Measurements from ENCODE around the gene AP1B1. TPM values are rescaled to one million over a fixed set of nuclear protein-coding genes. Genes with fewer than 3 reads are reported as not detected.
"Not testable (repeated sequence)": the region's sequence is repeated elsewhere in the genome, so short reads cannot be mapped to it uniquely, and the experiment has no call there.

The AP1B1 gene
- total RNA-seq, 1 donor from 2014 or later = 77.9 TPM

GRCh38 chr22:29380856-29381255 lies 7.5 kb downstream of the AP1B1 start:
- H3K27ac Mint-ChIP-seq (ENCODE audit: unreplicated experiment) = peak overlapping the region; percentile 1
- no peak for DNase-seq
- no peak overlapping the region for H3K4me3 Mint-ChIP-seq (ENCODE audit: unreplicated experiment)
- H3K9me3 Mint-ChIP-seq (ENCODE audit: unreplicated experiment) = peaks cover 6% of the 10 kb centered on the region
- H3K4me1 Mint-ChIP-seq (ENCODE audit: low read depth, unreplicated experiment) = peaks cover 11% of the 10 kb centered on the region
- no peak for TF ChIP-seq CTCF (IDR thresholded peaks at IDR 0.05; ENCODE audit: partially characterized antibody, unreplicated experiment)
- peaks cover 6% of the 10 kb centered on the region for H3K36me3 Mint-ChIP-seq (ENCODE audit: unreplicated experiment)
- peaks cover 5% of the 10 kb centered on the region for H3K27me3 Mint-ChIP-seq (ENCODE audit: unreplicated experiment)

GRCh38 chr22:29380032-29380781 lies 8.2 kb downstream of the AP1B1 start:
- H3K27me3 Mint-ChIP-seq (ENCODE audit: unreplicated experiment) = peaks cover 5% of the 10 kb centered on the region
- no peak for TF ChIP-seq CTCF (IDR thresholded peaks at IDR 0.05; ENCODE audit: partially characterized antibody, unreplicated experiment)
- DNase-seq = no peak
- H3K4me3 Mint-ChIP-seq (ENCODE audit: unreplicated experiment) = no peak overlapping the region
- peak overlapping the region; percentile 1 for H3K27ac Mint-ChIP-seq (ENCODE audit: unreplicated experiment)
- peaks cover 6% of the 10 kb centered on the region for H3K9me3 Mint-ChIP-seq (ENCODE audit: unreplicated experiment)
- peaks cover 8% of the 10 kb centered on the region for H3K36me3 Mint-ChIP-seq (ENCODE audit: unreplicated experiment)
- H3K4me1 Mint-ChIP-seq (ENCODE audit: low read depth, unreplicated experiment) = peaks cover 14% of the 10 kb centered on the region

- Mint-ChIP-seq H3K9me3 (ENCODE audit: unreplicated experiment) (peaks cover 6% of the 10 kb centered on the region), H3K4me3 (ENCODE audit: unreplicated experiment) (no peak overlapping the region), H3K27me3 (ENCODE audit: unreplicated experiment) (peaks cover 3% of the 10 kb centered on the region), H3K4me1 (ENCODE audit: low read depth, unreplicated experiment) (peaks cover 14% of the 10 kb centered on the region), H3K27ac (ENCODE audit: unreplicated experiment) (no peak overlapping the region), H3K36me3 (ENCODE audit: unreplicated experiment) (peaks cover 8% of the 10 kb centered on the region)
- TF ChIP-seq CTCF (IDR thresholded peaks at IDR 0.05; ENCODE audit: partially characterized antibody, unreplicated experiment) = no peak
- DNase-seq = no peak
Measured at GRCh38 chr22:29379258-29379657, 9.1 kb downstream of the AP1B1 start.

GRCh38 chr22:29377979-29378378 lies 10.4 kb downstream of the AP1B1 start:
- H3K27me3 Mint-ChIP-seq (ENCODE audit: unreplicated experiment) = peaks cover 3% of the 10 kb centered on the region
- no peak overlapping the region for H3K4me3 Mint-ChIP-seq (ENCODE audit: unreplicated experiment)
- peaks cover 6% of the 10 kb centered on the region for H3K9me3 Mint-ChIP-seq (ENCODE audit: unreplicated experiment)
- H3K36me3 Mint-ChIP-seq (ENCODE audit: unreplicated experiment) = peaks cover 8% of the 10 kb centered on the region
- TF ChIP-seq CTCF (IDR thresholded peaks at IDR 0.05; ENCODE audit: partially characterized antibody, unreplicated experiment) = no peak
- no peak for DNase-seq
- no peak overlapping the region for H3K27ac Mint-ChIP-seq (ENCODE audit: unreplicated experiment)
- H3K4me1 Mint-ChIP-seq (ENCODE audit: low read depth, unreplicated experiment) = peaks cover 14% of the 10 kb centered on the region

GRCh38 chr22:29376705-29377104 lies 11.7 kb downstream of the AP1B1 start:
- H3K27ac Mint-ChIP-seq (ENCODE audit: unreplicated experiment) = not testable (repeated sequence)
- peaks cover 11% of the 10 kb centered on the region for H3K4me1 Mint-ChIP-seq (ENCODE audit: low read depth, unreplicated experiment)

More at GRCh38 chr22:29376705-29377104, 11.7 kb downstream of the AP1B1 start:
- not testable (repeated sequence) for DNase-seq; H3K4me3 Mint-ChIP-seq (ENCODE audit: unreplicated experiment); H3K27me3 Mint-ChIP-seq (ENCODE audit: unreplicated experiment); H3K36me3 Mint-ChIP-seq (ENCODE audit: unreplicated experiment); H3K9me3 Mint-ChIP-seq (ENCODE audit: unreplicated experiment)

Data from glutamatergic neuron (in vitro differentiated cells).